ENCODE results near the gene ROCK1. TPM values are rescaled to one million over a fixed set of nuclear protein-coding genes. Genes with fewer than 3 reads are reported as not detected.
"Not testable (repeated sequence)": the region's sequence is repeated elsewhere in the genome, so short reads cannot be mapped to it uniquely, and the experiment has no call there.

The ROCK1 gene
- total and polyA plus RNA-seq, 2 donors (not counting 3 experiments of a cell fraction or from before 2014, with no cell fraction given): 5.3 to 53.0 TPM

GRCh38 chr18:21141668-21142422, 30.2 kb upstream of the ROCK1 start:
- Histone ChIP-seq H3K27me3 (ENCODE audit: control insufficient read depth in 2 of 2, insufficient read depth in 2 of 2, low read length in 2 of 2) (peaks cover 0 to 4% of the 10 kb centered on the region in 2 experiments), H3K9ac (replicated peaks; ENCODE audit: extremely low read depth, insufficient read depth, low read length) (no peak overlapping the region), H3K4me2 (ENCODE audit: insufficient read depth, low read length) (no peak overlapping the region), H3K79me2 (ENCODE audit: control insufficient read depth, insufficient read depth, low read length) (no peaks in the 10 kb centered on the region), H2AFZ (ENCODE audit: low read depth, low read length) (no peak overlapping the region), H3K9me1 (replicated peaks; ENCODE audit: control insufficient read depth, extremely low read depth, insufficient read depth, low read length) (no peaks in the 10 kb centered on the region), H3K27ac (ENCODE audit: insufficient read depth, low read depth, low read length) (no peak overlapping the region), H4K20me1 (replicated peaks; ENCODE audit: control insufficient read depth, extremely low read depth, insufficient read depth, low read length) (no peaks in the 10 kb centered on the region), H3K9me3 (replicated peaks; ENCODE audit: control insufficient read depth, insufficient read depth, low read length) (no peaks in the 10 kb centered on the region), H3K36me3 (ENCODE audit: control insufficient read depth in 2 of 2, extremely low read depth in 1 of 2, insufficient read depth in 2 of 2, low read length in 2 of 2) (no peaks in the 10 kb centered on the region), H3K4me1 (ENCODE audit: control insufficient read depth, extremely low read depth, insufficient read depth, low read length) (no peaks in the 10 kb centered on the region), H3K4me3 (replicated peaks in 1 of 3; ENCODE audit: insufficient read depth in 1 of 3, low read depth in 1 of 3, low read length in 3 of 3) (no peak overlapping the region)
- TF ChIP-seq MAX (IDR thresholded peaks at IDR 0.05; ENCODE audit: insufficient read depth, insufficient read length) (no peak), POLR2A (IDR thresholded peaks at IDR 0.05; ENCODE audit: low read depth, low read length) (no peak), EZH2 (IDR thresholded peaks at IDR 0.05; ENCODE audit: borderline replicate concordance, low read depth, low read length, severe bottlenecking) (no peak), FOS (IDR thresholded peaks at IDR 0.05; ENCODE audit: borderline replicate concordance, insufficient read depth, low read length) (no peak), CTCF (IDR thresholded peaks at IDR 0.05; ENCODE audit: extremely low read depth in 1 of 2, insufficient read depth in 1 of 2, low read depth in 1 of 2, low read length in 2 of 2) (no peak), GATA2 (IDR thresholded peaks at IDR 0.05; ENCODE audit: insufficient read depth, insufficient read length, low read depth, low read length) (no peak), JUN (IDR thresholded peaks at IDR 0.05; ENCODE audit: borderline replicate concordance, insufficient read depth, insufficient read length, low read depth) (no peak), POLR2AphosphoS5 (IDR thresholded peaks at IDR 0.05; ENCODE audit: insufficient read depth, low read depth, low read length) (no peak), MYC (IDR thresholded peaks at IDR 0.05; ENCODE audit: low read depth, low read length) (no peak)
- BruUV-seq (replicated peaks): no TSS peak
- intact Hi-C loops (cut with micrococcal nuclease) (no loop called here), dilution Hi-C loops (cut with MboI; ENCODE audit: extremely low pct_ligation_motif_present, low sequenced_read_pairs) (no loop called here)
- CTCF ChIA-PET: interaction anchor here (0.6 kb wide), 1 partner anchor 12 kb away, joined by 3 read pairs; no protein-coding TSS in a partner anchor
- DNase-seq (ENCODE audit: low read depth, low spot score): no peak
- POLR2A ChIA-PET: no interaction called here
- no peak for FAIRE-seq

- dilution Hi-C loops (cut with MboI; ENCODE audit: extremely low pct_ligation_motif_present, low sequenced_read_pairs); H3K4me1 ChIP-seq (ENCODE audit: control insufficient read depth, extremely low read depth, insufficient read depth, low read length); DNase-seq (ENCODE audit: low read depth, low spot score); intact Hi-C loops (cut with micrococcal nuclease); H3K9me1 ChIP-seq (replicated peaks; ENCODE audit: control insufficient read depth, extremely low read depth, insufficient read depth, low read length); H4K20me1 ChIP-seq (replicated peaks; ENCODE audit: control insufficient read depth, extremely low read depth, insufficient read depth, low read length); H3K4me2 ChIP-seq (ENCODE audit: insufficient read depth, low read length); H3K36me3 ChIP-seq (ENCODE audit: control insufficient read depth in 2 of 2, extremely low read depth in 1 of 2, insufficient read depth in 2 of 2, low read length in 2 of 2); H3K79me2 ChIP-seq (ENCODE audit: control insufficient read depth, insufficient read depth, low read length); H3K27me3 ChIP-seq (ENCODE audit: control insufficient read depth in 2 of 2, insufficient read depth in 2 of 2, low read length in 2 of 2); H3K4me3 ChIP-seq (replicated peaks in 1 of 3; ENCODE audit: insufficient read depth in 1 of 3, low read depth in 1 of 3, low read length in 3 of 3); CTCF ChIA-PET; FAIRE-seq; BruUV-seq (replicated peaks); H3K9ac ChIP-seq (replicated peaks; ENCODE audit: extremely low read depth, insufficient read depth, low read length); H2AFZ ChIP-seq (ENCODE audit: low read depth, low read length); H3K27ac ChIP-seq (ENCODE audit: insufficient read depth, low read depth, low read length); H3K9me3 ChIP-seq (replicated peaks; ENCODE audit: control insufficient read depth, insufficient read depth, low read length); POLR2A ChIA-PET: not testable (repeated sequence)
Observed at GRCh38 chr18:21137719-21138488, 26.3 kb upstream of the ROCK1 start.
